T-helper 1 cell (primary cell): Measurements from ENCODE around the gene OS9.

Source experiments
- DNase-seq, 5 donors: peaks; one replicate each; pipeline ENCODE4 v3.0.0-alpha.2; 2012 to 2020

The OS9 gene

GRCh38 chr12:57767876-57768275, 73.9 kb downstream of the OS9 start:
- DNase-seq = no peak

GRCh38 chr12:57769594-57769993, 75.7 kb downstream of the OS9 start:
- DNase-seq = no peak

- no peak for DNase-seq
Observed at GRCh38 chr12:57770734-57771133, 76.8 kb downstream of the OS9 start.
